Middle frontal gyrus (tissue), 1 donor: Measurements from ENCODE around the gene GLIS1.

Source experiments
- DNase-seq: peaks from one replicate; pipeline ENCODE4 v3.0.0-alpha.2; 2015; ENCODE audit warnings: low spot score; ENCODE audit errors: extremely low spot score

Gene GLIS1

DNA sequence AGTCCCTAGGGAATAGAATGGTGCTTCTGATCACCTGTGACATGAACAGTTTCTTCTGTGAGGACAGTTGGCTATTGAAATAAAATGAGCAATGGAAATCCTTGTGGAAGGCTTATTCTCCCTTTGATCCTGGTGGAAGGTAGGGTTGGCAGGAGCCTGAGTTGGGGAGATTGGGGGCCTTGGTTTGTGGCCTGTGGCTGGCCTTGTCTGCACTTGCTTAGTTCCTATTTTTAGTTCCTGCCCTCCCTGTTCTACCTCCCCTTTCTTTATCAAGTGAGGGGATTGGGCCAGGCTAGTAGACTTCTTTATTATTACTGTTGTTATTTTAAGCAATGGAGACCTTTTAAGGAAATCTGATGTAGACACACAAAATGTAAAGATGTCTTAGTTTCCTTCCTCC is 271.6 kb downstream of the GLIS1 start:
- no peak for DNase-seq

DNA sequence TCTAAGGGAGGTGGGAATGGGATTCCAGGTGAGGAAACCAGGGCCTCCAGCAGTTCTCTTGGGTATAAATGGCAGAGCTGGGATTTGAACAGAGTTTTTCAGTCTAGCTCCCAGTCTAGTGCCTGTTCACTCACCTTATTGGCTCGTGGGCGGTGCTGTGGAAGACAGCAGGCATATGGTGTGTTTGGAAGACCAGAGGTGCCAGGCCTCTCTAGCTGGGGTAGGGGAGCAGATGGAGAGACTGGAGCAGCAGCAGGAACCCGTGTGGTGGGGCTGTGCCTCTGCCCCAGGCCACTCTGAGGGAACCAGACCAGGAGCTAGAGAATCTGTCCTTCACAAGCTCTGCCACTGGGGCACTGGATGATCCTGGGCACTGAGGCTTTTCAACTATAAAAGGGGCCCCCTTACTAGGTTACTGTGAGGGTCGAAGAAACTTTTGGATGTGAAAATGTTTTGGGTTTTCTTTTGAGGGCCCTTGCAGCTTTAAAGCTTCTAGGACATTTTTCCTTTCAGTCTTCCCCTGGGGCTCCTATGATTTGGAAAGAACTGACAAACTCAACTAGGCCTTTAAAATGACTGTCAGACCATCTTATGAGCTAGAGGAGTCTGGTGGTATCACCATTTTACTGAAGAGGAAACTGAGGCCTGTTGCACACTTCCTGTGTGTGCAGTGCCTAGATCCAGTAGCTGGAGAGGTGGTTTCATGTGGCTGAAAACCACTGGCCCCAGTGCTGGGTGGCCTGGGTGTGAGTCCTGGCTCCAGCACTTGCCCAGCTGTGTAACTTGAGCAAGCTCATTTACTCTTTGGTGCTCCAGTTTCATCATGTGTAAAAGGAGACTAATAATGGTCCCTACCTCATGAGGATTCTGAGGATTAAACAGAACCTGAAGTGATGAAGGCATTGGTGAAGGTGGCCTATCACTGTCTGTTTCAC is 273.7 kb downstream of the GLIS1 start:
- DNase-seq = no peak

DNA sequence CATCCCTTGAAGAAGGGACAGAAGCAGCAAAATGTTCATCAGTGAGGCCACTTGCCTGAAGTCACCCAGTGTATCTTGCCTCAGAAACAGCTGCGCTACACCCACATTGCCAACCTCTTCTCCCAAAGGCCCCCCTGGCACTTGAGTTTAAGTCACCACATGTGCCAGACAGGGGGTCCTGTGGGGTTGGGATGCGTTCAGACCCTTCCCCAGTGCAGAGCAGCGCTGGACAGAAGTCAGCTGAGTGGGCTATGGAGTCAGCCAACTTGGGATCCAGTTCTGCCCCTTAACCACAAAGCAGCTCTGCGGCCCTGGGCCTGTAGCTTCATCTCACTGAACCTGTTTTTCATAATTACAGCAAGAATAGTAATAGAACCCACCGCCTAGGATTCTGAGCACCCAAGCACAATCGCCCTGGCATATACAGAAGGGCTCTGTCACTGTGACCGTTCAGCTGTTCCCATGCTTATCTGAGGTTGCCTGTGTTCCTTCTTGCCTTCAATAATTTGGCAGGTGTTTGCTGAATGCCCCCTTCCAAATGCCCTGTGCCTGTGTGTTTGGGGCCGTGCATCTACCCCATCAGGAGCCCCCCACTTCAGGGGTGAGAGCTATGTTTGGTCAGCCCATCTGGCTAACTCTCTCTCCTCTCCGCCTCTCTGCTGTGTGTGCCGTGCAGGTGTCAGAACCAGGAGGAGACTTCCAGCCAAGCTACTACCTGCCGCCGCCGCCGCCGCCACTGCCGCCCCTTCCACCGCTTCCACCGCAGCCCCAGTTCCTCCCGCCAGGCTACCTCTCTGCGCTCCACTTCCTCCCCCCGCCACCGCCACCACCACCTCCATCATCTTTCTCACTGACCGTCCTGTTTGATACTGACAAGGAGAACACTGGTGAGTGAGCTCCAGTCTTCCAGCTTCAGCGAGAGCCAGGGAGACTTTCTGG is 274.7 kb downstream of the GLIS1 start:
- no peak for DNase-seq

DNA sequence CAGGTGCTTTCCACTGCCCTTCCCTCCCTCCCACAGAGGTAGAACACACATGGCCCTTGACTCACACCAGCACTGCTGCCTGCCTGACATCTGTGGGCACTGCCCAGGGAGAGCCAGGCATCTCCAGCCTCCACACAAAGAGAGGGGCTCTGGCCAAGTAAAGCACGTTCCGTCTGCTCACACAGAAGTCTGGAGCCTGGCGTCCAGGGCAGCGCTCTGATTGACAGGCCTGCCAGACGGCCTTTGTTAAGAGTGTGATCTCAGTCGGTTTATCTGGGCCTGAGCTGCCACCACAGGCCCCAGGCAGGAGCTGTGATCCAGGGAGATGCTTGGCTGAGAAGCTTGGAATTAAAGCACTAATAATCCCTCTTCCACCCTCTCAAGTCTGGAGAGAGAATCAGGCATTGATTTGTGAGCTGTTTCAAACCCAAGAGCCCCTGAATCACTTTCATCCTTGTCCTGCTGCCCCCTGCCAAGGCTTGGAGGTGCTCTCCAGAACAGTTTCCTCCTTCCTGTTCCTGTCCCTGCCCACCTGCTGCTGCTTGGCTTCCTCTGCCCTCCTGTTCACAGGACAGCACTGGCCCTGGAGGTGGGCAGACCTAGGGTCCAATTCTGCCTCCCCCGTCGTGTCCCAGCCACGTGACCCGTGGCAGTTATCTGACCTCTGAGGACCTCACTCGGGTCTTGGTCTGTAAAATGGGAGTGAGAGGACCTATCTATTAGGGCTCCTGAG is 276.0 kb downstream of the GLIS1 start:
- DNase-seq = no peak

DNA sequence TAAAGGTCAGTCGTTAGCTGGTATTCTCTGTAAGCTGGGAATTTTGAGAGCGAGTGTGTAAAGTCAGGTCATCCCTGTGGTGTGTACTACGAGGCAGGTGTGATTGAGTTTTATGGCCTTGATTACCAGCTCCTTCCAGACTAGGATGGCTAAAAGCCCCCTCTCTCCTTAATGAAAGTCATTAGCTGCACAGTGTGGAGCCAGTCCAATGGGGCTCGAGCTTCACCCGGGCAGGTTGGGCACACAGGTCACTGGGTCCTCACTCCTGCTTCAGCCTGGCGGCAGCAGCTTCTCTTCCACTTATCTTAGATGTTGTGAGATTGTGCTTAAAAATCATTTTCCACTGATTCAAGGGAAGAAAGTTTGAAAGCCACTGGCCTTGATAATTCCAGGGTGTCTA is 276.8 kb downstream of the GLIS1 start:
- DNase-seq = no peak

DNA sequence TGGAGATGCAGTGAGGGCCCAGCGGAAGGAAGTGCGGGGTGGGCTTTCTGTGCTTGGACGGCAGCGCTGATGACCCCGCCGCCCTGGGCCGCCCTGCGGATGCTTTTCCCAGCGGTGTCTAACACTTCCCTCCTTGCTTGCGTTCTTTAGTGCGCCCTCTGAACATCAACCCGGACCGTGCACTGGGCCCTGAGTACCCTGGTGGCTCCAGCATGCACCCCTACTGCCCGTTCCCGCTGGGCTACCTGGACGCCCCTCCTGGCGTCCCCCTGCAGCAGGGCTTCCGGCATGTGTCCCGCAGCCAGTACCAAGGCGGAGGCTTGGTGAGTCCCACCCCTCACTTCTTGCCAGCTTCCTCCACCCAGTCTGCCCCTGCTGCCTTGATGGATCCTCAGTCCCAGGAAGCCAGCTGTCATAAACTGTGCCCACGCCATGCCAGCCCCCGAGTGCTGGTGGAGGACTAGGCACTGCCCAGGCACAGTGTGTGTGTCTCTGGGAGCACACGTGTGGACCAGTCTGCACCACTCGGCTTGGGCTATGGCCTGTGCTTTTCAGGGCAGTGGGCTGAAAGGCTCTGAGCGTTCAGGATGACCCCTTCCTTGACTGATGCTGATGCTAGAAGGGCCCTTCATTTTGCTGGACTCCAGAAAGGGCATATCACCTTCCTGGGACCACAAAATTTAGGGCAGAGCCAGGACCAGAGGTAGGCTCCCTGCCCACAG is 277.5 kb downstream of the GLIS1 start:
- DNase-seq = no peak

DNA sequence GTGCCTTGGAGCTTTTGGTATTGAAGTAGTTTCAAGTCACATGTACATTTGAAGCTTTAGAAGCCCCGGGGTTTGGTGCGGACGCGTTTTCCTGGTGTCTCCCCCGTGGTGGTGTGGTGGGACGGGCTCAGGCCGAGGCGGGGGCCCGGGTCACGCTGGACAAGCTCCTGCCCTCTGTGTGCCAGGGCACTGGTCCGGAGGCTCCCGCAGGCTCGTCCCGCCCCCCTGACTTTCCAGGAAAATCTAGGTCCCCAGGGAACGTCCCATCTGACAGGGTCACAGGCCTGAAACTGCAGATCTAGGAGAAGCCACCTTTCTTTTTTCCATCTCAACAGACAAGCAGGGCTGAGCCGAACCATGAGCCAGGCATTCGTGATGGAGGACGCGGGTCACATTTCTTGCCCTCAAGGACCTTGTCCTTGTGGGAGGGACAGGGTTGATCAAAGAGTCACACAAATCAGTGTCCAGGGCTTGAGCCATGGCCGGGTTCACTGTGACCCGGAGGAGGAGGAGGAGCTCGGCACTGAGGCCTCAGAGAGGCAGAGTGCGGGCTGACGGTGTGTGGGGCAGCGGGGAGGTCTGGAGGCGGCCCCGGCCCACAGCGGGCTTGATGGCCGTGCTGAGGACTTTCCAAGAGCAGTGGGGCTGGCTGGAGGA is 278.2 kb downstream of the GLIS1 start:
- DNase-seq = no peak

DNA sequence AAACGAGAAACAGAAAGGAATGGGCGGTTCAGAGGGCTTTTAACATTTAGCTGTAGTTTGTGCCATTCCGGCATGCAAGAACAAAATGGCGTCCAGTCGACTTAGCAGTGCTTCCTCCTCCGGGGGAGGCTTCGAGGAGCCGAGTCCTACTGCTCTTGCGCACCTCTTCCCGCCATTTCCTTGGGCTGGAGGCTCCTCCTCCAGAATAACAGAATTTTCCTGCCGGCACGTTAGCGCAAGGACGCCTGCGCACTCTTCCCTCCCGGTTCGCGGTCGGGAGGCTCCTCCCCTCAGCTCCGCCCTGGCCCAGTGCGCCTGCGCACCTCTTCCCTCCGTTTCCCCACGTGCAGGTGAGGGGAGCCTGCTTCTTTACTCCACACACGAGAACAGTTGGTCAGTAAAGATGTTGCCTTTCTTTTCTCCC is 278.7 kb downstream of the GLIS1 start:
- no peak for DNase-seq

DNA sequence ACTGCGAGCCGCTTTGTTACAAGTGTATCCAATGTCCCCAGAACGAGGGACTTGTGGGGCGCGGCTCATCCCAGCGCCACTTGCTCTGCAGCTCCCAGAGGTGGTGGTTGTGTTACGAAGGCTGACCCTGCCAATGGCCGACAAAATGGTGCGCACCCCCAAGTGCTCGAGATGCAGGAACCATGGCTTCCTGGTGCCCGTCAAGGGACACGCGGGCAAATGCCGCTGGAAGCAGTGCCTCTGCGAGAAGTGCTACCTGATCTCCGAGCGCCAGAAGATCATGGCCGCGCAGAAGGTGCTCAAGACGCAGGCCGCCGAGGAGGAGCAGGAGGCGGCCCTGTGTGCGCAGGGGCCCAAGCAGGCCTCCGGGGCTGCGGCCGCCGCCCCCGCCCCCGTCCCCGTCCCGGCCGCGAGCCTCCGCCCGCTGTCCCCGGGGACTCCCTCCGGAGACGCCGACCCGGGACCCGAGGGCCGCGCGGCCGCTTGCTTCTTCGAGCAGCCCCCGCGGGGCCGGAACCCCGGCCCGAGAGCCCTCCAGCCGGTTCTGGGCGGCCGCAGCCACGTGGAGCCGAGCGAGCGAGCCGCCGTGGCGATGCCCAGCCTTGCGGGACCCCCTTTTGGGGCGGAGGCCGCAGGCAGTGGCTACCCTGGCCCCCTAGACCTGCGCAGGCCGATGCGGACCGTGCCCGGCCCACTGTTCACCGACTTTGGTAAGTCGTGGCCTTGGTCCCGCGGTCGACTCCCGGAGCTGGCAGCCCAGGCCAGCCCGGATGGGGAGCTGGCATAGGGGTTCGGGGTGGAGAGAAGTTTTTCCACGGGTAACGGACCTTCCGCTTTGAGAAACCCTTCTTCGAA is 279.4 kb downstream of the GLIS1 start, which contains the start of gene DMRTB1:
TSS of gene DMRTB1 (plus strand) at position 79 of the 855 bp plus-strand sequence. CDS start at position 134, 55 bp downstream.
- no peak for DNase-seq

DNA sequence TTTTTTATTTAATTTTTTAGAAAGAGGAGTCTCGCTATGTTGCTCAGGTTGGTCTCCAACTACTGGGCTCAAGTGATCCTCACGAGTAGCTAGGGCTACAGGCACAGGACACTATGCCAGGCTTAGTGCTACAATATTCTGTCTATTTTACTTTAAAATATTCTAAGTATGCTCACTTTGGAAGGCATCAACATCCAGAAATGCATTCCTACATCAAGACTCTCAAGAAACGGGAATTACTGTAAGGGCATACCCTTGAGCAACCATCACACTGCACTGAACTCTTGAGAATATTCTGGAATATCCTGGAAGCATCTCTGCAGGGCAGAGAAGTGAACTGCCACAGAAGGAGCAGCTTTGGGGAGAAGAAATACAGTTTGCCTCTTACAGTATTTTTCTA is 280.3 kb downstream of the GLIS1 start:
- no peak for DNase-seq
